HL-60/S4 treated with phorbol 12-myristate 13-acetate at 8.2 ng/mL for 4 days and 3 days (cell line): ENCODE measurements around the gene SCGB1C2.
"Not testable (repeated sequence)": the region's sequence is repeated elsewhere in the genome, so short reads cannot be mapped to it uniquely, and the experiment has no call there.

Source experiments
- in situ Hi-C: fragments of 300-500 bp; cut with MboI; formaldehyde crosslinking; loops from 2 replicates; pipeline ENCODE4 v1.15.0; 2022; ENCODE audit warnings: low sequenced_read_pairs

The SCGB1C2 gene

DNA sequence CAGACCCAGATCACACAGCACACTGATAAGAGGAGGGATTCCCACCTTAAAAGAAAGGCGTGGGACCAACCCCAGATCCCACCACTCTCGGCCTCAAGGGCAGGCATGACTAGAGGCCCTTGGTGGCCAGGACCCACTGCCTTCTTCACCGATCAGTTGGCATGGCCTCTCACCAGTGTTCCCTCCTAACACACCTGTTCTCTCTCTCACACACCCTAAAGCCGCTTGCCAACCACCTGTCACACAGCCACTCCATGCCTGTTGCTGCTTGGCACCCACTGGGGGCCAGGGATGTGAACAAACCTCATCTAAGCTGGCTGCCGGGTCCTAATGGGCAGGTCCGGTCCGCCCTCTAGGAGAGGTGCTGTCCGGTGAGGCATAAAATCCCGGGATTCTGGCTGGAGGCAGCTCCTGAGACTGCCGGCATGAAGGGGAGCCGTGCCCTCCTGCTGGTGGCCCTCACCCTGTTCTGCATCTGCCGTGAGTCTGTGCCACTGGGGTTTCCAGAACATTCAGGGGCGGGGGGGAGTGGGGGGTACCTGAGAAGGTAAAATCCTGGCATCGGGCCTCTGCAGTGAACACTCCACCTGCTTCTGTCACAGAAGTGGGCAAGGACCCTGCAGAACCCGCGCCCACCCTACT is at the start of gene SCGB1C2:
SCGB1C2 (plus strand) TSS at position 404 of the 642 bp plus-strand sequence; CDS start at position 426, 22 bp downstream.
- in situ Hi-C loops = not testable (repeated sequence)

DNA sequence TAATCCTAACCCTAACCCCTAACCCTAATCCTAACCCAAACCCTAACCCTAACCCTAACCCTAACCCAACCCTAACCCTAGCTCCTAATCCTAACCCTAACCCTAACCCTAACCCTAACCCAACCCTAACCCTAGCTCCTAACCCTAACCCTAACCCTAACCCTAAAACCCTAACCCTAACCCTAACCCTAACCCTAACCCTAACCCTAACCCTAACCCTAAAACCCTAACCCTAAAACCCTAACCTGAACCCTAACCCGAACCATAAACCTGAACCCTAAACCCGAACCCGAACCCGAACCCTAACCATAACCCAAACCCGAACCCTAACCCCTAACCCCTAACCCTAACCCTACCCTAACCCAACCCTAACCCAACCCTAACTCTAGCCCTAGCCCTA is 24.3 kb upstream of the SCGB1C2 start:
- in situ Hi-C loops = not testable (repeated sequence)

DNA sequence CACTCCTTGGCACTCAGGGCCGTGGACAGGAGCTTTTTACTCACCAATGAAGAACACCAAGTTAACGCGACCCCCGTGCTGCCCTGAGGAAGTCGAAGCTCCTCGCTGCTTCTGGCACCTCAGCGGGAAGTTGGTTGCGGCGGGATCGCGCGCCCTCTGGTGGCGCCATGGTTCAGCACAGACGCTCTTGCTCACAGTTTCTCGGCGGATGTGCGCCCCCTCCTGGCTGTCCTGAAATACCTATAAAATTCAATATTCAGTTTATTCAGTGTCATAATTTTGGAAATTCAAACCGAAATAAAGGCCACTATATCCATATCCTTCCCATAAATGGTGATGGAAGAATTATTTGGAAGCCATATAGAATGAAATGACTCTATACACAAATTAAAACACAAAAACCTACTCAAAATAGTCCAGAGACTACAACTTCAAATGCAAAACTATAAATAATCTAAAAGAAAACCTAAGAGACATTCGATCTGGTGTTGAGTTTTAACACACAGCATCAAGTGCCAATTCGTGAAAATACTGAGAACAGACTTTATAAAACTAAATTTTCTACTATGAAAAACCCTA is 18.9 kb upstream of the SCGB1C2 start:
- in situ Hi-C loops = not testable (repeated sequence)

DNA sequence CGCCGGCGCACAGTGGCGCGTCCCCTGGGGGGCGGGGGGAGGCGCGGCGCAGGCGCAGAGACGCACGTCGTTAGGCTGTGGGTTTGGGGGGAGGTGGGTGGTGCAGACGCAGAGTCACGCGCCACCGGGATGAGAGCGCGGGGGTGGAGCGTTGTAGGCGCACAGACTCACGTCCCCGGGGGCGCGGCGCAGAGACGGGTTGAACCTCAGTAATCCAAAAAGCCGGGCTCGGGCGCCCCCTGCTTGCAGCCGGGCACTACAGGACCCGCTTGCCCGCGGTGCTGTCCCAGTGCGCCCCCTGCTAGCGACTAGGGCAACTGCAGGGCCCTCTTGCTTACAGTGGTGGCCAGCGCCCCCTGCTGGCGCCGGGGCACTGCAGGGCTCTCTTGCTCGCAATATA is 3.4 kb upstream of the SCGB1C2 start:
- in situ Hi-C loops = not testable (repeated sequence)

DNA sequence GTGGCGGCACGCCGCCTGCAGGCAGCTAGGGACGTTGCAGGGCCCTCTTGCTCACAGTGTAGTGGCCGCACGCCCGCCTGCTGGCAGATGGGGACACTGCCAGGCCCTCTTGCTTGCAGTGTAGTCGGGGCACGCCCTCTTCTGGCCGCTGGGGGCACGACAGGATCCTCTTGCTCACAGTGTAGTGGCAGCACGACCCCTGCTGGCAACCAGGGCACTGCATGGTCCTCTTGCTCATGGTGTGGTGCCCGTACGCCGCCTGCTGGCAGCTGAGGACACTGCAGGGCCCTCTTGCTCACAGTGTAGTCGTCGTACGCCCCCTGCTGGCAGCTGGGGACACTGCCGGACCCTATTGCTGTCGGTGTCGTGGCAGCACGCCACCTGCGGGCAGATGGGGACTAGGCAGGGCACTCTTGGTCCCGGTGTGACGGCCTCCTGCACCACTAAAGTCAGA is 3.0 kb upstream of the SCGB1C2 start:
- in situ Hi-C loops = not testable (repeated sequence)

DNA sequence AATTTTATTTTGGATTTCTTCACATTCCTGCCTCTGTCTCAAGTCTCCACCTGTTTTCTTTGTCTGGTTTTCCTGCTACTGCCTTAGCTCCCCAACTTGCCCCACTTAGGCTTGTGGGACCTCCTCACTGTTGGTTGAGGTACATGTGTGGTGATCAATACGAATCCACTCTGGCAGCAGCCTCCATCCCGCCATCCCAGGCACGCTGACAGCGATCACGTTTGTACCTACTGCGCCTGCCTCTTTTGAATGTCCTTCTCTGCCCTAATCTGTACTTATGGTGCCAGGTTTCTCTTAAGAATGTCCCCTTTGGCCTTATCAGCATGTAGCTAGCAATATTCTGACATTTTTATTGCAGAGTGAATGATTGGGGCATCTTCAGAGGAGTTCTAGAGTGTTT is 2.3 kb upstream of the SCGB1C2 start:
- in situ Hi-C loops = not testable (repeated sequence)

DNA sequence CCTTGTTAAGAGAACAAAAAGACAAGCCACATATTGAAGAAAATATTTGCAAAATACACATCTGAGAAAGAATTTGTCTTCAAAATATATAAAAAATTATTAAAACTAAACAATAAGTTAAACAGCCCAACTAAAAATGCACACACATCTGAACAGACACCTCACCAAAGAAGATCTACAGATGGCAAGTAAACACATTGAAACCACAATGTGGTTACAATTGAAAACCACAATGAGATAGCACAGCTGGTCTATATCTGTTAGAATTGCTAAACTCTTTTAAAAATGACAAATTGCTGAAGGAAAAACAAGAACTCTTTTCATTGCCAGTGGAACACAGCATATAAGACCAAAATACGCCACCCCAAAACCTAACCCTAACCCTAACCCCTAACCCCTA is 1.5 kb upstream of the SCGB1C2 start:
- in situ Hi-C loops = not testable (repeated sequence)

DNA sequence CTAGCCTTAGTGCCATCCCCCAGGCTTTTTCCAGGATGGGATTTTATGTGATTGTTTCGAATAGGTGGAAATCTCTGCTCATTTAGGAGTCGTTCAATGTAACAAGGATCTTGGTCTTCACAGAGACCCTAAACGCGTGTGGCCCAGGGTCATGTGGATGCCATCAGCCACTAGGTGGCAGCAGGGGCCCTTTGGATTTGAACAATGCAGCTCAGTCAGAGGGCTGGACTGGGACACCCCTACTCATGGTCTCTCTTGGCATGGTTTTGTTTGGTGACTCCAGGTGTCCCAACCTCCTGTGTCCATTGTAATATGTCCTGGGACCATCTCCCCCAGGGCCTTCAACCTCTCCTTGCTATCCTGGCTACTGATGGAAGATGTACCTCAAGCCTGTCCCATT is 838 bp upstream of the SCGB1C2 start:
- in situ Hi-C loops = not testable (repeated sequence)

DNA sequence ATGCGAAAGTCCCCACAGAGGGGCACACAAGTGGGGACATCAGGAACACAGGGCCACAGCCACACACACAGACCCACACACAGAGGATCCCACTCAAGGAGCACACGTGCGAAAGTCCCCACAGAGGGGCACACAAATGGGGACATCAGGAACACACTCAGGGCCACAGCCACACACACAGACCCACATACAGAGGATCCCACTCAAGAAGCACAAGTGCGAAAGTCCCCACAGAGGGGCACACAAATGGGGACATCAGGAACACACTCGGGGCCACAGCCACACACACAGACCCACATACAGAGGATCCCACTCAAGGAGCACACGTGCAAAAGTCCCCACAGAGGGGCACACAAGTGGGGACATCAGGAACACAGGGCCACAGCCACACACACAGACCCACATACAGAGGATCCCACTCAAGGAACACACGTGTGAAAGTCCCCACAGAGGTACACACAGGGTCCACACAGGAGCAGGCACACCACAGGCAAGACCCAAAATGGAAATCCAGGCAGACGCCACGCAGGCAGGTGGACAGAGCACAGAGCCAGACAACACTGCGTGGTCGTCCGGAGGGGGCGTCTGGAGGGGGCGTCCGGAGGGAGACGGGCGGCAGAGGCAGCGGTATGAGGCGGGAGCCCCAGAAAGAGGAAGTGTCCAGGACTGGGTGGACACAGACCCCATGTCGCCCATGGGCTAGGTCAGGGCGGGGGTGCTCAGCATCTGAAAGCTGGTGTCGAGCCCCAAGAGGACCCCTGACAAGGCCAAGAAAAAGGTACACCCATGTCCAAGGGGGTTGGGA is 2.2 kb downstream of the SCGB1C2 start:
- in situ Hi-C loops = not testable (repeated sequence)

DNA sequence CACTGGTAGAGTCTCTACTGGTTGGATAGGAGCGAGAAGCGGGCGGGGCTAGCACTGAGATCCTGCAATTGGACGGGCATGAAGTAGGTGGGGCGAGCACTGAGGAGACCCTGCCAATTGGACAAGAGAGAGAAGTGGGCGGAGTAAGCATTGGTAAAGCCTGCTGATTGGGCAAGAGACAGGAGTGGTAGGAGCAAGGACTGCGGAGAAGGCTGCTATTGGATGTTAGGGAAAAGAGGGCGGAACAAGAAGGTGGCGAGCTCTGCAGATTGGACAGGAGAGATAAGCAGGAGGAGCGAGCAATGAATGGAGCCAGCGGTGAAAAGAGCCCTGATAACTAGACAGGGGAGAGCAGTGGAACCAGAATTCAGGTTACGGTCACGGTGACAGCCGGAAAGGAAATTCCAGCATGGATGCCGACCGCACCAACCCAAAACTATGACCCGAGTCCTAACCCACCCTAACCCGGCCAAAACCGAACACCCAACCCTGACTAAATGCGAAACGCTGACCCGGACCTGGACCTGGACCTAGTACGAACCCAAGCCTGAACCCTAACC is 4.8 kb downstream of the SCGB1C2 start:
- in situ Hi-C loops = no loop called here

DNA sequence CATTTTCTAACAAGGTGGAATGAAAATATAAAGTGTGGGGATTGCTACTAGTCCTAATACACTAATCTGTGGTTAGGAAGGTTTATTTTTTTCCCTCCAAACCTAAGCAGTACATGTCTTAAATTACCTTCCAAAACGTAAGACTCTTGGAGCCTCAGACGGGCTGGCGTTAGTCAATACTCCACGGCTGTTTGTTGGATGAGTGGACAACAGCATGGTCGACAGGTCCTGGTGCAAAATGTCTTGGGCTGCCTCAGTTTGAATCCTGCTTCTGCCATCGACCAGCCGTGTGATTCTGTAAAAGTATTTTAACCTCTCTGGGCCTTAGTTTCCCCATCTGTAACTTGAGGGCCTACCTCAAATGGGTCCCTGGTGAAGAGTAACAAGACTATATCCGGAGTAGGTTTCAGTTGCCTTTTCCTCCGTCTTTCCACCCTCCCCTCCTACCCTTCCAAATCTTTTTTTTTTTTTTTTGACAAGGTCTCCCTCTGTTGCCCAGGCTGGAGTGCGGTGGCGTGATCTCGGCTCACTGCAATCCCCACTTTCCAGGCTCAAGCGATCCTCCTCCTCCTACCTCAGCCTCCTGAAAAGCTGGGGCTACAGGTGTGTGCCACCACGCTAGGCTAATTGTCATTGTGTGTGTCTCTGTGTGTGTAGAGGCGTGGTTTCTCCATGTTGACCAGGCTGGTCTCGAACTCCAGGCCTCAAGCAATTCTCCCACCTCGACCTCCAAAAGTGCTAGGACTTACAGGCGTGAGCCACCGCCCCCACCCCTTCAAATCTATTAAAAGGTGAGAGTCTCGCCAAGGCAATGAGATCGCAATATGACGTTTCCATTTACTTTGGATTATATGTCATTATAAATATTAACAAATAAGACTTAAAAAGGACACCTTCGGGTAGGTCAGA is 5.8 kb downstream of the SCGB1C2 start:
- in situ Hi-C loops = no loop called here

DNA sequence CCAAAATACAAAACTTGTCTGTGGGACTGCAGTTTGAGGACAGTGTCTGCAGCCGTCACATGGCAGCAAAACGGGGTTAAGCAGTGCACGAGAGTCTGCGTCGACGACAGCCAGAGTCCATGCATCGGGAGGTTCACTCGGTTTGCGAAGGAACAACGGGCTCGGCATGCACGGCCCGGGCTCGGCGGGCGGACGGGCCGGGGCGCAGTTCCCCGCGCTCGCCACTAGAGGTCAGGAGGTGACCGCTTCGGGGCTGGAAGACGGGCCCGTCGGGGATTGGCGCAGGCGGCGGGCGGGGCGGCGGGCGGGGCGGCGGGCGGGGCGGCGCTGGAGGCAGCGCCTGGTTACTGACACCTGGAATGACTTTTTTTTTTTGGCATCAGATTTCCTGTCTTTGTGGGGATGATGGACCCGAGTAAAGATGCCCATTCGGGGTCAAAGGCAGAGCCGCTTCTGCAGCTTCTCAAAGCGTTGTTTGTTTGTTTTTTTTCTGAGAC is 6.5 kb downstream of the SCGB1C2 start:
- in situ Hi-C loops = no loop called here

DNA sequence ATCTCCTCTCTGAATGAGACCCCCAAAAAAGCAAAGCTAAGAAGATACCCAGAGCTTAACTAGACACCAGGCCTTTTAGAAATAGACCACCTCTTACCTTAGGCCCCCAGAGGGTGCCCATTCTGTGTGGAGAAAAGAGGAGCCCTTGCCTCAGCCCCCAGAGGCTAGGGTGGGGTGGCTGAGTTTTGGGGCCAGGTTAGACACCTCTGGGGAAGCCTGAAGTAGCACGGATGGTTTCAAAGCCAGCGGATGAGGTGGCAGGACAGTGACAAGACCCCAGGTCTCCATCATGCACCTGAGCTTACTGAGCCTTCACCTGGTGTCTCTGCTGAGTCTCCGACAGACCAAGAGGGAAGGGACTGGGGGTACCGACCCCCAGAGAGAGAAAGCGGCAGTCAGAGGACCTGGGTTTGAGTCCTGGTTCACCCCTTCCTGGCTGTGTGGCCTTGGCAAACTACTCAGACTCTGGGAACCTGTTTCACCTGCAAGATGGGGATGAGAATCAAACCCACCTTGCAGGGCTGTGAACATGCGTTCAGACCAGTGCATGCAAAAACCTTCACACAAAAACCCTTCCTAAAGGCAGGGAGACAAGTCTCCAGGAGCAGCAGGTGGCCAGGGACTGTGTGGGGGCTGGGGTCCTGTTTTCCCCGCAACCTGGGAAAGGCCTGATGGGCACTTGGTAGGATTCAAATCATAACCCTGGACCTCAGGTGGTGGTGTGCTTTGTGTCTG is 7.7 kb downstream of the SCGB1C2 start:
- in situ Hi-C loops = no loop called here

DNA sequence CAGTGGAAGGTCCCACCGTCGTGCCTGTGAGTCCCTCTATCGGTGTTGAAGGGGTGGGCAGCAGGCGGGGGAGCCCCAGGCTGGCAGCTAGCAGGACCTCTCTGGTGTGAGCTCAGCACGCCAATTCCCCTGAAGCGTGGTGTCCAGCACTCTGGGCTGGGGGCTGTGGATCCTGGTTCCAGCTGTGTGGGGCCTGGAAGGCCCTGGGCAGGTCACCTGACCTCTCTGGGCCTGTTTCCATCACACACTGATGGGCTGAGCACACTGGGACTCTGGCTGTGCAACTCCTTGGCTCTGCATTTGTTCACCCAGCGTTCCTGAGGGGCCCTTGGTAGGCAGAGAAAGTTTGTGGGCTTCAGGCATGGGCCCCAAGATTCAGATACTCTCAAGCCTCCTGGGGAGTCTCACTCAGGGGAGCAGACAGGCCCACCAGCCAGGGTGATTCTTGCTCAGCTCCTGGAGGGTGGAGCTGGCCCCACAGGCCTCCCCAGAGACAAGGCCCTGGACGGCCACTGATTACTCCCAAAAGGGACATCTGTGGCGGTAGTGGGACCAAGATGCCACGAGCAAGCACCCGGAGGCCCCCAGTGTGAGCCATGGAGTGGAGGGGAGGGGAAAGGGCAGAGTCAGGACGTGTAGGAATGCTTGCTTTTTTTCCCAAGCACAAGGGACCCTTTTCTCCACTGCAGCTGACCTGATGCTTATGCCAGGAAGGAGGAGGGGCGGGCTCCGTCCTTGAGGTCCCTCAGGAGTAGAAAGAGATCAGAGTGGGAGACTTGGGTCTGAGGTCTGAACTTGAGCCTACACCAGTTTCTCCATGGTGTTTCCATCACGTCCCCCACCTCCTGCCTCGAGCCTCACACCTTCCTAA is 8.5 kb downstream of the SCGB1C2 start:
- in situ Hi-C loops = no loop called here

DNA sequence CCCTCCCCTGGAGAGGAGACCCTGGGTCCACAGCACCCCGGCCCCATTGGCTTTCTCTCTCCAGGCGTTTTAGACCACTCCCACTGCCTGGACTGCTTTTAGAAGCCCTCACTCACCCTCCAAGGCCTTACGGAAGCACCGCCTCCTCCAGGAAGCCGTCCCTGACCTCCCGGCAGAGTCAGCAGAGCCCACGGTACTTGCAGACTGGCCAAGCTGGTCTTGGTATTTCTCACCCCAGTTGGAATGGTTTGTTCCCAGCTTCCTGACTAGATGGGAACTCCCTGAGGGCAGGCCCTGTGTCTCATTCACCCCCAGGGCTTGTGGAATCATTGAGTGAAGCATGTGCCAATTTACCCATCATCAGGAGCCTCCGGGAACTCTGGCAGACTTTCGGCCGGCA is 9.2 kb downstream of the SCGB1C2 start:
- in situ Hi-C loops = no loop called here

DNA sequence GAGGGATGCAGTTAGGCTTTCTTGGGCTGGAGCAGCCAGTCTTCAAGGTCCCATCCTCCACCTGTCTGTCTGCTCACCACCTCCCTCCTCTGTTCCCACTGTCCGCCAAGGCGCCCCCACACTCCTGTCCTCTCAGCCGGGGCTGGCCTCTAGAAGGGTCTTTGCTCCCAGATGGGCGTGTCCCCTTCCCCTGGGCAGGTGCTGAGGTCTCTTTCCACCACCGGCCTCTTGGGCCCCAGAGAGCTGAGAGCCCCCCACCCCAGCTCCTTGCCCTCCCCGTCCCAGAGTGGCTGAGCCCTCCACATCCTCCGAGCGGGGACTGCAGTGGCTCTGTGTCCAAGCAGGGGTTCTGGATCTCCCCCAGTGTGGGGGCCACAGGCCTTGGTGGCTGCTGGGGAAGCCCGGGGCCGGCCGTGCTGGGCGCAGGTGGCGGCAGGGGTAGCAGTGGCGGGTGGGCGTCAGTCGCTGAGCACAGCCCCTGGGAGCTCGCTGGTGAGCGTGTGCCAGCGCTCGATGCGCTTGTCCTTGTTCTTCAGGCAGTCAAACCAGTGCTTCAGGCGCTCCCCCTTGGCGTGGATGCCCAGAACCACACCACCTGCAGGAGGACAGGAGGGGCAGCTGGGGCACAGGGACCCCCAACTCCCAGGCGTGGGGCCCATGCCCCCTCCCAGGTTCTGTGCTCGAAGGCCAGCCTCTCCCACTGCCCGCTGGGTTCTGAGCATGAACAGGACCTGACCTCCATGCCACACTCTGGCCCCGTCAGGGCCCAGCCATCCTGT is 9.8 kb downstream of the SCGB1C2 start:
- in situ Hi-C loops = no loop called here

DNA sequence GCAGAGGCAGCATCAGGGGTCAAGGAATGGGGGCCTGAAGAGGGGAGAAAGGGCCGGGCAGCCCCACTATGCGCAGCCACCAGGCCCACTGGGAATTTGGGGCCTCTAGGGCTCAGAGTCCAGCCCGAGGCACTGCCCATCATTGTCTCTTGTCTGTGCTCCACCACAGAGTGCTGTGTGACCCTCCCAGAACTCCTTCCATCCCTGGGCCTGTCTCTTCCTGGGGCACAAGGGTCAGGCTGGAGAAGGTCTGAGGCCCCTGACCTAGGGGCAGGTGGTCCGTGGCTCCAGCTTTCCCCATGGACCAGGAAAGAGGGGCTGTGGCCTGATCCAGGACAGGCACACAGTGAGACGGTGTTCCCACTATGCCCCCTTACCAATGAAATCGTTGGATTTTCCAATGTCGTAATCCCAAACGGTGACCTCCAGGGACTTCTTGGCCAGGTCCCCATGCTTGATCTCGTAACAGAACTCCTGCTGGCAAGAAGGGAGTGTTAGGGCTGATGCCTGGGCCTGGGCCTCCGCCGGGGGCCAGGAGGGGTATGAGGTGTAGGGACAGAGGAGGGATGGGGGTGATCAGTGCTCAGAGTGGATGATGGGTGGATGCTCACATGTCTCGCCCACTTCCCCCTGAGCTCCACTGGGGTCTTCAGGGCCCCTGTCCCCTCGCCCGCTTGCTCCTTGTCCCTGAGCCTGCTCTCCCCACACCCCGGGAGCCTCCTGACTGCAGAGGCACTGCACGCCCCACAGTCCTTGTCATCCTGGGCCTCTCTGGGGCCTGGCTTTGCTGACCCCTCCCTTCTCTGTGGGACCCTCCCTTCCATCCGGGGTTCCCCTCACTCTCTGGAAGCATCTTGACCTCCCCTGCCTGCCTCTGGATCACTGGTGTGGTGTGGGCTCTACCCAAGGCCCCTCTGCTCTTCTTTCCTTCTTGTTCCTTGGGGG is 10.7 kb downstream of the SCGB1C2 start:
- in situ Hi-C loops = no loop called here
